ENCODE measurements around the gene GTPBP2. TPM values are rescaled to one million over a fixed set of nuclear protein-coding genes. Genes with fewer than 3 reads are reported as not detected.

The GTPBP2 gene
- polyA plus RNA-seq, 1 of the 3 experiments (the other 2 are of a cell fraction), result 83.7 TPM

DNA sequence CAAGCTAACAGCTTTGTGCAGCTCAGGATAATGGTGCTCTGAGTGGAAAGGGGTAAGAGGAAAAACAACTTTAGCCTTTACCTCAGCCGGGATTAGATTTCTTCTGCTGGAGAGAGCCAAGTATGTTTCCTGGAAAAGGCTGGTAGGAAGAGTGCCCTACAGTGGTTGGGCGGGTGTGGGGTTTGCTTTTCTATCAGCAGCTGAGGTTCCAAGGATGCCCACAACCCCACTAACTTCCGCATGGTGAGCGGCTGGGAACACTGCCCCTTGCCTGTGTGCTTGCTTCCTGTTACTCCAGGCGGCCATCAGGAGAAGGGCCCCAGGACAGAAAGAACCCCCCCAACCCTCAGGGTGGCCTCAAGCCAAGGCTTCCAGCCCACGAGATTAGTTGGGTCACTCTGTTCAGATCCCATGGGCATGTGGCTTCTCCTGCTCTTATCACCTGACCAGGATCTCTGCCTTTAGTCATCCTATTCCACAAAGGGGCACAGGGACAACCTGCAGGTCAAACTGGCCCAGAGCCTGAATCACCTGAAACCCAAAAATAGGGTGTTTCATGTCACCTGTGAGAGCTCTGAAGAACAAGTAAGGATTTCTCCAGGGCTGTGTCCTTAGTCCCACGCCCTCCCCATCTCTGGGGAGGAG is 48.0 kb upstream of the GTPBP2 start:
- H3K27ac ChIP-seq (ENCODE audit: low read depth in 2 of 2, low read length in 1 of 2), result no peak overlapping the region; a peak in 1 of 4 replicates
- peaks cover 14% of the 10 kb centered on the region for H4K20me1 ChIP-seq (ENCODE audit: insufficient read depth)
- no peaks in the 10 kb centered on the region for H3K9me2 ChIP-seq
- ChIA-PET POLR2A (no interaction called here), CTCF (interaction anchor here (2.2 to 4.9 kb wide), 2 partner anchors 8 to 11 kb away, joined by 9 to 41 read pairs; no protein-coding TSS in a partner anchor)
- H3K27me3 ChIP-seq (ENCODE audit: insufficient read depth), result no peaks in the 10 kb centered on the region
- H2AFZ ChIP-seq (ENCODE audit: low read depth), result no peak overlapping the region
- peaks cover 17% of the 10 kb centered on the region for H3K79me2 ChIP-seq (ENCODE audit: insufficient read depth)
- no peak for DNase-seq
- H3K4me2 ChIP-seq, result no peak overlapping the region
- peaks cover 3% of the 10 kb centered on the region for H3F3A ChIP-seq (replicated peaks; ENCODE audit: insufficient read depth)
- H3K36me3 ChIP-seq (replicated peaks in 1 of 2; ENCODE audit: control insufficient read depth in 1 of 2, insufficient read depth in 2 of 2, low read length in 1 of 2), result peaks cover 25 to 84% of the 10 kb centered on the region in 2 experiments
- 92% methylated on average over 7 of the region's 7 CpGs for WGBS (ENCODE audit: low lambda C conversion rate)
- no peak overlapping the region for H3K9ac ChIP-seq
- H3K9me3 ChIP-seq, result no peaks in the 10 kb centered on the region
- H3K4me3 ChIP-seq (ENCODE audit: low read depth in 2 of 2, low read length in 1 of 2), result no peak overlapping the region
- TF ChIP-seq, protein P1, sequence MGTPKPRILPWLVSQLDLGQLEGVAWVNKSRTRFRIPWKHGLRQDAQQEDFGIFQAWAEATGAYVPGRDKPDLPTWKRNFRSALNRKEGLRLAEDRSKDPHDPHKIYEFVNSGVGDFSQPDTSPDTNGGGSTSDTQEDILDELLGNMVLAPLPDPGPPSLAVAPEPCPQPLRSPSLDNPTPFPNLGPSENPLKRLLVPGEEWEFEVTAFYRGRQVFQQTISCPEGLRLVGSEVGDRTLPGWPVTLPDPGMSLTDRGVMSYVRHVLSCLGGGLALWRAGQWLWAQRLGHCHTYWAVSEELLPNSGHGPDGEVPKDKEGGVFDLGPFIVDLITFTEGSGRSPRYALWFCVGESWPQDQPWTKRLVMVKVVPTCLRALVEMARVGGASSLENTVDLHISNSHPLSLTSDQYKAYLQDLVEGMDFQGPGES (IDR thresholded peaks at IDR 0.05; ENCODE audit: low read depth, low read length), result no peak
- no peak for TF ChIP-seq RFX5 (IDR thresholded peaks at IDR 0.05; ENCODE audit: low read length)
- no peak for TF ChIP-seq CHD2 (IDR thresholded peaks at IDR 0.05; ENCODE audit: low read length, partially characterized antibody)
- TF ChIP-seq, protein P2, sequence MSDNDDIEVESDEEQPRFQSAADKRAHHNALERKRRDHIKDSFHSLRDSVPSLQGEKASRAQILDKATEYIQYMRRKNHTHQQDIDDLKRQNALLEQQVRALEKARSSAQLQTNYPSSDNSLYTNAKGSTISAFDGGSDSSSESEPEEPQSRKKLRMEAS (IDR thresholded peaks at IDR 0.05; ENCODE audit: low read depth), result no peak
- TF ChIP-seq FOXM1 (IDR thresholded peaks at IDR 0.05; ENCODE audit: low read depth), result no peak
- no peak for TF ChIP-seq TCF12 (IDR thresholded peaks at IDR 0.05)
- TF ChIP-seq EZH2phosphoT487 (IDR thresholded peaks at IDR 0.05; ENCODE audit: borderline replicate concordance, low read depth), result no peak
- TF ChIP-seq JUND (IDR thresholded peaks at IDR 0.05), result no peak
- no peak for TF ChIP-seq NFIC (IDR thresholded peaks at IDR 0.05; ENCODE audit: borderline replicate concordance)
- TF ChIP-seq, protein P3, sequence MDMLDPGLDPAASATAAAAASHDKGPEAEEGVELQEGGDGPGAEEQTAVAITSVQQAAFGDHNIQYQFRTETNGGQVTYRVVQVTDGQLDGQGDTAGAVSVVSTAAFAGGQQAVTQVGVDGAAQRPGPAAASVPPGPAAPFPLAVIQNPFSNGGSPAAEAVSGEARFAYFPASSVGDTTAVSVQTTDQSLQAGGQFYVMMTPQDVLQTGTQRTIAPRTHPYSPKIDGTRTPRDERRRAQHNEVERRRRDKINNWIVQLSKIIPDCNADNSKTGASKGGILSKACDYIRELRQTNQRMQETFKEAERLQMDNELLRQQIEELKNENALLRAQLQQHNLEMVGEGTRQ (IDR thresholded peaks at IDR 0.05; ENCODE audit: borderline replicate concordance, low read depth, low read length), result no peak
- TF ChIP-seq POLR2AphosphoS5 (IDR thresholded peaks at IDR 0.05; ENCODE audit: low read depth, low read length), result no peak
- no peak for TF ChIP-seq TEAD4 (IDR thresholded peaks at IDR 0.05; ENCODE audit: borderline replicate concordance, insufficient read depth)
- no peak for TF ChIP-seq MEF2A (IDR thresholded peaks at IDR 0.05; ENCODE audit: borderline replicate concordance, low read depth)
- H3K4me1 ChIP-seq (ENCODE audit: control insufficient read depth in 1 of 2, insufficient read depth in 2 of 2, low read depth in 1 of 2, low read length in 1 of 2), result no peaks in the 10 kb centered on the region

DNA sequence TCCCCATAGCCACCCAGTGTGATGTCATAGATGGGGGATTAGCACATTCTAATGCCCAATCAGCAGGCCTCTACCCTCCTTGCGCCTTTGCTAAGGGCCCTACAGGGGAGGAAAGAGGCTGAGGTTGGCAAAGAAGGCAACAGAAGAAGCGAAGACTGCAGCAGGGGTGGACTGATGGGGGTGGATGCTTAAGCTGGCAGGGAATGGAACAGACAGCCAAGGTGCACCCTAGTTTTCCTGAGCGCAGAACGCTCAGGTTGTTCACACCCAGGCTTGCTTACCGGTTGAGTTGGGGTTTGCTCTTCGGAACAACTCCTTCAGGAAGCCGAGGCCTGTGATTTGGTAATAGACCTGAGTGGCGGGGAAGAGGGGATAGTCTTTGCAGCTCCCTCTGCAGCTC is 45.9 kb upstream of the GTPBP2 start:
- H2AFZ ChIP-seq (ENCODE audit: low read depth), result no peak overlapping the region
- peaks cover 8% of the 10 kb centered on the region for H3F3A ChIP-seq (replicated peaks; ENCODE audit: insufficient read depth)
- ChIA-PET POLR2A (interaction anchor here (0.7 kb wide), 1 partner anchor 14 kb away, joined by 4 read pairs; no protein-coding TSS in a partner anchor), CTCF (interaction anchor here (1.3 to 4.9 kb wide), 3 partner anchors 9 to 404 kb away, joined by 3 to 41 read pairs (median 5); no protein-coding TSS in a partner anchor)
- H3K4me1 ChIP-seq (ENCODE audit: control insufficient read depth in 1 of 2, insufficient read depth in 2 of 2, low read depth in 1 of 2, low read length in 1 of 2), result no peaks in the 10 kb centered on the region
- 96% methylated on average over 6 of the region's 8 CpGs for WGBS (ENCODE audit: low lambda C conversion rate)
- H3K36me3 ChIP-seq (replicated peaks in 1 of 2; ENCODE audit: control insufficient read depth in 1 of 2, insufficient read depth in 2 of 2, low read length in 1 of 2), result peaks cover 15 to 80% of the 10 kb centered on the region in 2 experiments
- H3K79me2 ChIP-seq (ENCODE audit: insufficient read depth), result no peaks in the 10 kb centered on the region
- H3K9ac ChIP-seq, result no peak overlapping the region
- H3K27ac ChIP-seq (ENCODE audit: low read depth in 2 of 2, low read length in 1 of 2), result no peak overlapping the region; a peak in 1 of 4 replicates
- no peaks in the 10 kb centered on the region for H3K9me3 ChIP-seq
- no peak for DNase-seq
- TF ChIP-seq, protein P4, sequence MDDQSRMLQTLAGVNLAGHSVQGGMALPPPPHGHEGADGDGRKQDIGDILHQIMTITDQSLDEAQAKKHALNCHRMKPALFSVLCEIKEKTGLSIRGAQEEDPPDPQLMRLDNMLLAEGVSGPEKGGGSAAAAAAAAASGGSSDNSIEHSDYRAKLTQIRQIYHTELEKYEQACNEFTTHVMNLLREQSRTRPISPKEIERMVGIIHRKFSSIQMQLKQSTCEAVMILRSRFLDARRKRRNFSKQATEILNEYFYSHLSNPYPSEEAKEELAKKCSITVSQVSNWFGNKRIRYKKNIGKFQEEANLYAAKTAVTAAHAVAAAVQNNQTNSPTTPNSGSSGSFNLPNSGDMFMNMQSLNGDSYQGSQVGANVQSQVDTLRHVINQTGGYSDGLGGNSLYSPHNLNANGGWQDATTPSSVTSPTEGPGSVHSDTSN (IDR thresholded peaks at IDR 0.05), result no peak
- no peaks in the 10 kb centered on the region for H3K9me2 ChIP-seq
- H3K4me3 ChIP-seq (ENCODE audit: low read depth in 2 of 2, low read length in 1 of 2), result no peak overlapping the region
- no peaks in the 10 kb centered on the region for H4K20me1 ChIP-seq (ENCODE audit: insufficient read depth)
- H3K27me3 ChIP-seq (ENCODE audit: insufficient read depth), result no peaks in the 10 kb centered on the region
- H3K4me2 ChIP-seq, result no peak overlapping the region

Measured in SK-N-SH (cell line).